ENCODE results near the gene GNG12. TPM values are rescaled to one million over a fixed set of nuclear protein-coding genes. Genes with fewer than 3 reads are reported as not detected.

GNG12 gene
- total and polyA plus RNA-seq, 3 donors from 2014 or later, result 28.1 to 46.0 (median 39.3) TPM

- intact Hi-C loops (cut with DNase I; ENCODE audit: low total_unique reads), result no loop called here
- H3K27ac ChIP-seq, result no peak overlapping the region
- TF ChIP-seq POLR2A (IDR thresholded peaks at IDR 0.05), result no peak
- TF ChIP-seq, protein P1, sequence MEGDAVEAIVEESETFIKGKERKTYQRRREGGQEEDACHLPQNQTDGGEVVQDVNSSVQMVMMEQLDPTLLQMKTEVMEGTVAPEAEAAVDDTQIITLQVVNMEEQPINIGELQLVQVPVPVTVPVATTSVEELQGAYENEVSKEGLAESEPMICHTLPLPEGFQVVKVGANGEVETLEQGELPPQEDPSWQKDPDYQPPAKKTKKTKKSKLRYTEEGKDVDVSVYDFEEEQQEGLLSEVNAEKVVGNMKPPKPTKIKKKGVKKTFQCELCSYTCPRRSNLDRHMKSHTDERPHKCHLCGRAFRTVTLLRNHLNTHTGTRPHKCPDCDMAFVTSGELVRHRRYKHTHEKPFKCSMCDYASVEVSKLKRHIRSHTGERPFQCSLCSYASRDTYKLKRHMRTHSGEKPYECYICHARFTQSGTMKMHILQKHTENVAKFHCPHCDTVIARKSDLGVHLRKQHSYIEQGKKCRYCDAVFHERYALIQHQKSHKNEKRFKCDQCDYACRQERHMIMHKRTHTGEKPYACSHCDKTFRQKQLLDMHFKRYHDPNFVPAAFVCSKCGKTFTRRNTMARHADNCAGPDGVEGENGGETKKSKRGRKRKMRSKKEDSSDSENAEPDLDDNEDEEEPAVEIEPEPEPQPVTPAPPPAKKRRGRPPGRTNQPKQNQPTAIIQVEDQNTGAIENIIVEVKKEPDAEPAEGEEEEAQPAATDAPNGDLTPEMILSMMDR (IDR thresholded peaks at IDR 0.05), result no peak
Measured at GRCh38 chr1:67811781-67812180, 21.5 kb downstream of the GNG12 start.

GRCh38 chr1:67809887-67810286 lies 23.4 kb downstream of the GNG12 start:
- Histone ChIP-seq H3K9me3 (no peaks in the 10 kb centered on the region), H3K36me3 (ENCODE audit: low read depth, missing control alignments) (no peaks in the 10 kb centered on the region), H3K27ac (no peak overlapping the region), H3K4me1 (peaks cover 12% of the 10 kb centered on the region), H3K4me3 (no peak overlapping the region), H3K27me3 (no peaks in the 10 kb centered on the region)
- intact Hi-C loops (cut with DNase I; ENCODE audit: low total_unique reads), result no loop called here
- TF ChIP-seq, protein P1 (IDR thresholded peaks at IDR 0.05), result no peak
- WGBS, 2 donors, result 84 to 91% methylated on average over 4 of the region's 4 CpGs
- DNase-seq, result no peak

More at GRCh38 chr1:67811781-67812180, 21.5 kb downstream of the GNG12 start:
- Histone ChIP-seq H3K4me1 (peaks cover 14% of the 10 kb centered on the region), H3K27me3 (no peaks in the 10 kb centered on the region), H3K36me3 (ENCODE audit: low read depth, missing control alignments) (no peaks in the 10 kb centered on the region), H3K4me3 (no peak overlapping the region), H3K9me3 (no peaks in the 10 kb centered on the region)
- DNase-seq, result no peak
- WGBS, 2 donors, result 67 to 79% methylated on average over 1 of the region's 1 CpG

GRCh38 chr1:67807282-67807681 lies 26.0 kb downstream of the GNG12 start:
- no peaks in the 10 kb centered on the region for H3K9me3 ChIP-seq
- no peaks in the 10 kb centered on the region for H3K36me3 ChIP-seq (ENCODE audit: low read depth, missing control alignments)
- TF ChIP-seq, protein P1 (IDR thresholded peaks at IDR 0.05), result no peak
- TF ChIP-seq POLR2A (IDR thresholded peaks at IDR 0.05), result no peak
- H3K4me3 ChIP-seq, result no peak overlapping the region
- no peaks in the 10 kb centered on the region for H3K4me1 ChIP-seq
- DNase-seq, result no peak
- intact Hi-C loops (cut with DNase I; ENCODE audit: low total_unique reads), result no loop called here
- no peak overlapping the region for H3K27ac ChIP-seq
- no peaks in the 10 kb centered on the region for H3K27me3 ChIP-seq

GRCh38 chr1:67804710-67805109 lies 28.6 kb downstream of the GNG12 start:
- H3K4me3 ChIP-seq, result no peak overlapping the region
- 78 to 83% methylated on average over 2 of the region's 2 CpGs for WGBS, 2 donors
- TF ChIP-seq, protein P1 (IDR thresholded peaks at IDR 0.05), result no peak
- no peak for TF ChIP-seq POLR2A (IDR thresholded peaks at IDR 0.05)

More at GRCh38 chr1:67804710-67805109, 28.6 kb downstream of the GNG12 start:
- H3K9me3 ChIP-seq, result no peaks in the 10 kb centered on the region
- H3K27ac ChIP-seq, result no peak overlapping the region
- no peak for DNase-seq
- no peaks in the 10 kb centered on the region for H3K27me3 ChIP-seq
- no peaks in the 10 kb centered on the region for H3K4me1 ChIP-seq
- intact Hi-C loops (cut with DNase I; ENCODE audit: low total_unique reads), result no loop called here
- H3K36me3 ChIP-seq (ENCODE audit: low read depth, missing control alignments), result no peaks in the 10 kb centered on the region

Data from testis (tissue), 3 donors.